Prostate gland (tissue), 2 donors: ENCODE results near the gene ARL8A. TPM values are rescaled to one million over a fixed set of nuclear protein-coding genes. Genes with fewer than 3 reads are reported as not detected.
"Not testable (repeated sequence)": the region's sequence is repeated elsewhere in the genome, so short reads cannot be mapped to it uniquely, and the experiment has no call there.

Experiments used
- DNase-seq: peaks from one replicate; pipeline ENCODE4 v3.0.0-alpha.2; 2019; ENCODE audit warnings: low spot score
- H3K27ac ChIP-seq, 2 donors: fragments of 200-600 bp; sonication (generic); 2 replicates each; pipeline ENCODE4 v1.5.1; 2017 to 2019
- H3K27me3 ChIP-seq: fragments of 200-600 bp; sonication (generic); replicated peaks from 2 replicates; pipeline ENCODE4 v1.5.1; 2019; ENCODE audit not compliant: insufficient read depth
- H3K36me3 ChIP-seq, 2 donors: fragments of 200-600 bp; sonication (generic); 1 replicate in 1 of 2; 2 replicates in 1 of 2; pipeline versions ENCODE4 v1.5.1 to v1.8.1; 2017 to 2019
- H3K4me1 ChIP-seq: fragments of 200-600 bp; sonication (generic); replicated peaks from 2 replicates; pipeline ENCODE4 v1.5.1; 2019
- H3K4me3 ChIP-seq, 2 donors: fragments of 200-600 bp; sonication (generic); 2 replicates each; pipeline ENCODE4 v1.5.1; 2017 to 2019
- H3K9me3 ChIP-seq: fragments of 200-600 bp; sonication (generic); 2 replicates; pipeline ENCODE4 v1.5.1; 2017
- CTCF ChIP-seq, 4 experiments: fragments of 200-600 bp in 2 of 4; fragments of 450-650 bp in 2 of 4; sonication (generic) in 2 of 4; IDR thresholded peaks; 1 replicate in 3 of 4; 2 replicates in 1 of 4; pipeline ENCODE4 v1.5.1; 2016 to 2019; ENCODE audit warnings: antibody characterized with exemption in 4 of 4, mild to moderate bottlenecking in 2 of 4, moderate library complexity in 2 of 4
- POLR2A ChIP-seq: fragments of 450-650 bp; IDR thresholded peaks from one replicate; pipeline ENCODE4 v1.6.1; 2016; ENCODE audit warnings: antibody characterized with exemption, mild to moderate bottlenecking
- POLR2AphosphoS5 ChIP-seq: sonication (generic); formaldehyde crosslinking; IDR thresholded peaks from one replicate; pipeline ENCODE4 v1.6.1; 2017; ENCODE audit warnings: antibody characterized with exemption
- WGBS: methylation state at CpG from one replicate; pipeline ENCODE4 v1.1.5; 2018; 5-methylcytosine and 5-hydroxymethylcytosine counted together
- intact Hi-C: fragments of 100-400 bp; cut with DNase I; formaldehyde crosslinking; loops from one replicate; pipeline ENCODE4 v1.14.2; 2022
- total RNA-seq, 2 donors: library from RNA; depleted of rRNA; stranded (reverse); fragments of >200 nt; gene quantifications; one replicate each; pipeline ENCODE4 v1.1.0, GENCODE V29; 2016

The ARL8A gene
- total RNA-seq: 100 to 1,000 TPM in 1 of 2 donors, 10 to 100 TPM in 1; 39.9 to 102 TPM

- WGBS: under 1% methylated on average over 68 of the region's 82 CpGs
- no peaks in the 10 kb centered on the region for H3K36me3 ChIP-seq
- peak; percentile 66 for DNase-seq
- peak within 1 kb of the TSS; percentile 77 to 96 for H3K4me3 ChIP-seq
- intact Hi-C loops: no loop called here
- H3K4me1 ChIP-seq: peaks cover 5% of the 10 kb centered on the region
- no peaks in the 10 kb centered on the region for H3K27me3 ChIP-seq
- H3K9me3 ChIP-seq: no peaks in the 10 kb centered on the region
- no peak for TF ChIP-seq POLR2AphosphoS5
- no peak for TF ChIP-seq CTCF (IDR thresholded peaks at IDR 0.05)
- TF ChIP-seq POLR2A: peak; percentile 55
- peak within 1 kb of the TSS; percentile 84 to 85 for H3K27ac ChIP-seq
Observed at GRCh38 chr1:202144402-202145067, at the start of gene ARL8A. Gene ARL8A (minus strand): TSS chr1:202144737. CDS start chr1:202144572, 165 bp downstream.

GRCh38 chr1:202194328-202194648 is 49.8 kb upstream of the ARL8A start:
- 37% methylated on average over 8 of the region's 11 CpGs for WGBS
- Histone ChIP-seq H3K4me1 (peaks cover 3% of the 10 kb centered on the region), H3K4me3 (peak overlapping the region in 1 of 2 donors; percentile 19), H3K27ac (no peak overlapping the region), H3K9me3 (no peaks in the 10 kb centered on the region), H3K36me3 (no peaks in the 10 kb centered on the region), H3K27me3 (peaks cover 5% of the 10 kb centered on the region)
- TF ChIP-seq POLR2AphosphoS5 (no peak), CTCF (IDR thresholded peaks at IDR 0.05) (no peak), POLR2A (no peak)
- no peak for DNase-seq
- intact Hi-C loops: loop anchor here (1.0 kb wide), 1 partner anchor 120 kb away; no protein-coding TSS in a partner anchor

- 5% methylated on average over 61 of the region's 61 CpGs for WGBS
- DNase-seq: no peak
- Histone ChIP-seq H3K9me3 (no peaks in the 10 kb centered on the region), H3K4me3 (peak within 1 kb of the TSS; percentile 19 to 30), H3K4me1 (peaks cover 3% of the 10 kb centered on the region), H3K27me3 (peaks cover 5% of the 10 kb centered on the region), H3K27ac (no peak within 1 kb of the TSS), H3K36me3 (no peaks in the 10 kb centered on the region)
- intact Hi-C loops: loop anchor here (1.0 kb wide), 1 partner anchor 121 kb away; no protein-coding TSS in a partner anchor
- TF ChIP-seq POLR2A (no peak), CTCF (IDR thresholded peaks at IDR 0.05) (peak in 2 of 4 experiments; percentile 50 to 64), POLR2AphosphoS5 (no peak)
Observed at GRCh38 chr1:202193614-202194327, 49.2 kb upstream of the ARL8A start, which contains the start of gene LGR6. Gene LGR6 (plus strand): TSS chr1:202193799. CDS start chr1:202193990, 191 bp downstream.

GRCh38 chr1:202192770-202193613 is 48.5 kb upstream of the ARL8A start:
- Histone ChIP-seq H3K36me3 (no peaks in the 10 kb centered on the region), H3K27me3 (peaks cover 5% of the 10 kb centered on the region), H3K4me1 (peaks cover 3% of the 10 kb centered on the region), H3K4me3 (no peak overlapping the region), H3K9me3 (no peaks in the 10 kb centered on the region), H3K27ac (no peak overlapping the region)
- peak; percentile 54 for DNase-seq
- TF ChIP-seq CTCF (IDR thresholded peaks at IDR 0.05) (peak; percentile 69 to 91 (median 80)), POLR2A (no peak)
- intact Hi-C loops: no loop called here
- WGBS: 30% methylated on average over 18 of the region's 18 CpGs

- WGBS: 83% methylated on average over 25 of the region's 33 CpGs
- H3K36me3 ChIP-seq, H3K9me3 ChIP-seq, H3K4me1 ChIP-seq, H3K4me3 ChIP-seq, H3K27me3 ChIP-seq, DNase-seq, H3K27ac ChIP-seq, intact Hi-C loops: not testable (repeated sequence)
Observed at GRCh38 chr1:202191391-202191790, 46.9 kb upstream of the ARL8A start.
